GM19099 (cell line): ENCODE data around the gene PRRG4.

ENCODE experiments used
- POLR2A ChIP-seq: IDR thresholded peaks from 3 replicates; pipeline ENCODE4 v1.6.1; 2011; ENCODE audit warnings: low read depth; ENCODE audit not compliant: insufficient read length; ENCODE audit errors: extremely low read depth

The PRRG4 gene

GRCh38 chr11:32821917-32822560, 7.7 kb upstream of the PRRG4 start:
- TF ChIP-seq POLR2A, result no peak

GRCh38 chr11:32826113-32826512, 3.6 kb upstream of the PRRG4 start:
- no peak for TF ChIP-seq POLR2A

GRCh38 chr11:32827276-32827675, 2.5 kb upstream of the PRRG4 start:
- TF ChIP-seq POLR2A, result no peak

GRCh38 chr11:32829157-32829679, 509 bp upstream of the PRRG4 start:
- TF ChIP-seq POLR2A, result no peak

GRCh38 chr11:32830413-32830738, 649 bp downstream of the PRRG4 start:
- no peak for TF ChIP-seq POLR2A

- TF ChIP-seq POLR2A, result no peak
Measured at GRCh38 chr11:32830796-32831195, 1.1 kb downstream of the PRRG4 start.

GRCh38 chr11:32831221-32831620, 1.5 kb downstream of the PRRG4 start:
- no peak for TF ChIP-seq POLR2A

GRCh38 chr11:32833921-32834320, 4.2 kb downstream of the PRRG4 start:
- TF ChIP-seq POLR2A, result no peak

- TF ChIP-seq POLR2A, result no peak
Measured at GRCh38 chr11:32836946-32837345, 7.2 kb downstream of the PRRG4 start.

GRCh38 chr11:32838505-32839274, 9.0 kb downstream of the PRRG4 start:
- no peak for TF ChIP-seq POLR2A

GRCh38 chr11:32839308-32839707, 9.6 kb downstream of the PRRG4 start:
- TF ChIP-seq POLR2A, result no peak

- no peak for TF ChIP-seq POLR2A
Measured at GRCh38 chr11:32840587-32840986, 10.9 kb downstream of the PRRG4 start.

- no peak for TF ChIP-seq POLR2A
Measured at GRCh38 chr11:32843544-32843943, 13.8 kb downstream of the PRRG4 start.

- no peak for TF ChIP-seq POLR2A
Measured at GRCh38 chr11:32847511-32847910, 17.8 kb downstream of the PRRG4 start.

- TF ChIP-seq POLR2A, result no peak
Measured at GRCh38 chr11:32849761-32850160, 20.0 kb downstream of the PRRG4 start.

- no peak for TF ChIP-seq POLR2A
Measured at GRCh38 chr11:32851251-32851650, 21.5 kb downstream of the PRRG4 start.

- no peak for TF ChIP-seq POLR2A
Measured at GRCh38 chr11:32852207-32852606, 22.5 kb downstream of the PRRG4 start.

GRCh38 chr11:32855601-32856000, 25.9 kb downstream of the PRRG4 start:
- TF ChIP-seq POLR2A, result no peak
